Measurements from ENCODE around the gene APOBEC2.

GRCh38 chr6:41085182-41085581 is 32.2 kb downstream of the APOBEC2 start:
- TF ChIP-seq CTCF (conservative IDR thresholded peaks at IDR 0.05; ENCODE audit: low read length) (no peak), EZH2phosphoT487 (IDR thresholded peaks at IDR 0.05; ENCODE audit: borderline replicate concordance) (no peak)

Data from Loucy (cell line).